ENCODE results near the gene MTERF4.

Gene MTERF4

GRCh38 chr2:241102239-241102803 lies at the start of gene MTERF4:
Gene MTERF4 (minus strand): TSS chr2:241102287. CDS start chr2:241102273, 14 bp downstream.
- peak; percentile 15 for DNase-seq

GRCh38 chr2:241150660-241151530 lies 48.8 kb upstream of the MTERF4 start:
- DNase-seq, result no peak

GRCh38 chr2:241149925-241150659 lies 48.0 kb upstream of the MTERF4 start, which contains the start of gene PPP1R7:
Gene PPP1R7 (plus strand): TSS chr2:241150467. CDS start chr2:241150496, 29 bp downstream.
- DNase-seq, result peak; percentile 51

GRCh38 chr2:241149675-241149924 lies 47.5 kb upstream of the MTERF4 start:
- no peak for DNase-seq

GRCh38 chr2:241148891-241149674 lies 47.0 kb upstream of the MTERF4 start, which contains the start of gene PASK:
Gene PASK (minus strand): TSS chr2:241149472. CDS start chr2:241143032, 6,440 bp downstream.
- DNase-seq, result peak; percentile 80

- no peak for DNase-seq
Observed at GRCh38 chr2:241148239-241148638, 46.2 kb upstream of the MTERF4 start.

GRCh38 chr2:241147336-241147735 lies 45.2 kb upstream of the MTERF4 start:
- no peak for DNase-seq

- no peak for DNase-seq
Observed at GRCh38 chr2:241146286-241146685, 44.2 kb upstream of the MTERF4 start.

- DNase-seq, result no peak
Observed at GRCh38 chr2:241142593-241142992, 40.5 kb upstream of the MTERF4 start.

- no peak for DNase-seq
Observed at GRCh38 chr2:241142063-241142462, 40.0 kb upstream of the MTERF4 start.

- DNase-seq, result no peak
Observed at GRCh38 chr2:241141214-241141770, 39.2 kb upstream of the MTERF4 start.

GRCh38 chr2:241140445-241140840 lies 38.4 kb upstream of the MTERF4 start:
- DNase-seq, result no peak

- no peak for DNase-seq
Observed at GRCh38 chr2:241139531-241140444, 37.7 kb upstream of the MTERF4 start.

- no peak for DNase-seq
Observed at GRCh38 chr2:241138471-241138870, 36.4 kb upstream of the MTERF4 start.

- DNase-seq, result no peak
Observed at GRCh38 chr2:241137276-241138190, 35.4 kb upstream of the MTERF4 start.

GRCh38 chr2:241136661-241137260 lies 34.7 kb upstream of the MTERF4 start:
- no peak for DNase-seq

GRCh38 chr2:241136191-241136590 lies 34.1 kb upstream of the MTERF4 start:
- no peak for DNase-seq

GRCh38 chr2:241135737-241136136 lies 33.6 kb upstream of the MTERF4 start:
- no peak for DNase-seq

- no peak for DNase-seq
Observed at GRCh38 chr2:241134711-241135110, 32.6 kb upstream of the MTERF4 start.

- no peak for DNase-seq
Observed at GRCh38 chr2:241133436-241133820, 31.3 kb upstream of the MTERF4 start.
